Erythroblast (primary cell): ENCODE measurements around the gene SLC38A4.

ENCODE experiments used
- GATA1 ChIP-seq: IDR thresholded peaks from 2 replicates; pipeline ENCODE4 v1.6.1; 2011; ENCODE audit warnings: low read depth, mild to moderate bottlenecking, control low read depth, low read length, moderate library complexity
- POLR2A ChIP-seq: IDR thresholded peaks from 2 replicates; pipeline ENCODE4 v1.6.1; 2011; ENCODE audit warnings: mild to moderate bottlenecking, low read length

DNA sequence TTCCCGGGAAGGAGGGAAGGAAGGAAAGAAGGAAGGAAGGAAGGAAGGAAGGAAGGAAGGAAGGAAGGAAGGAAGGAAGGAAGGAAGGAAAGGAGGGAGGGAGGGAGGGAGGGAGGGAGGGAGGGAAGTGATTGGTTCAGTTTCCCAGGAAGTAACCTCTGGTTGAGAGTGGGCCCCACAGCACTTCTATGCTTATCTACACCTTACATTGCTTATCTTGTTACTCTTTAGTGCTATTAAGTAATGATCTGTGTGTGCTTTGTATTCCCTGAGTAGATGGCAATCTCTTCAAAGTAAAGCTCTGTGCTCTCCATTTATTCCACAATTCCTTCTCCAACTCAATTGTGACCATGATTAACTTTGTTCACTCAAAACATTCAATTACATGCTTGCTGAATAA, 74.6 kb downstream of the SLC38A4 start:
- no peak for TF ChIP-seq POLR2A
- TF ChIP-seq GATA1, result no peak
